Stomach (tissue), 9 donors: ENCODE results near the gene C1orf174. TPM values are rescaled to one million over a fixed set of nuclear protein-coding genes. Genes with fewer than 3 reads are reported as not detected.

Source experiments
- DNase-seq, 2 donors: peaks; one replicate each; pipeline versions ENCODE4 v3.0.0 to v3.0.0-alpha.2; 2013 to 2019
- H3K27ac ChIP-seq, 5 donors: fragments of 200-600 bp in 4 of 5; sonication (generic) in 4 of 5; one replicate each; pipeline ENCODE4 v1.5.1; 2013 to 2019; ENCODE audit warnings: mild to moderate bottlenecking in 1 of 5, moderate library complexity in 1 of 5
- H3K27me3 ChIP-seq, 3 donors: fragments of 200-600 bp; sonication (generic); one replicate each; pipeline ENCODE4 v1.5.1; 2017 to 2019; ENCODE audit warnings: mixed run types in 1 of 3
- H3K36me3 ChIP-seq, 4 donors: fragments of 200-600 bp; sonication (generic); 1 replicate in 3 of 4; 2 replicates in 1 of 4; pipeline ENCODE4 v1.5.1; 2016 to 2019
- H3K4me1 ChIP-seq, 4 donors: fragments of 200-600 bp; sonication (generic); one replicate each; pipeline ENCODE4 v1.5.1; 2016 to 2019
- H3K4me3 ChIP-seq, 4 donors: fragments of 200-600 bp; sonication (generic) in 3 of 4; one replicate each; pipeline ENCODE4 v1.5.1; 2016 to 2019; ENCODE audit warnings: mild to moderate bottlenecking in 1 of 4
- H3K9me3 ChIP-seq, 4 donors: fragments of 200-600 bp; sonication (generic); one replicate each; pipeline ENCODE4 v1.5.1; 2016 to 2019
- EP300 ChIP-seq: sonication (generic); formaldehyde crosslinking; IDR thresholded peaks from one replicate; pipeline ENCODE4 v1.6.1; 2017; ENCODE audit warnings: antibody characterized with exemption
- POLR2A ChIP-seq, 4 donors: fragments of 450-650 bp; IDR thresholded peaks; one replicate each; pipeline ENCODE4 v1.6.1; 2016; ENCODE audit warnings: antibody characterized with exemption in 4 of 4, control low read depth in 2 of 4, mild to moderate bottlenecking in 1 of 4, moderate library complexity in 1 of 4
- POLR2AphosphoS5 ChIP-seq, 3 donors: sonication (generic); formaldehyde crosslinking; IDR thresholded peaks; one replicate each; pipeline ENCODE4 v1.6.1; 2016; ENCODE audit warnings: antibody characterized with exemption in 3 of 3
- WGBS, 5 donors: extraction: QIAGEN DNeasy Blood & Tissue Kit in 3 of 5; methylation state at CpG; one replicate each; pipeline versions ENCODE4 v1.1.5 to v1.1.7; 2013 to 2018; 5-methylcytosine and 5-hydroxymethylcytosine counted together
- intact Hi-C: fragments of 100-400 bp; cut with DNase I; formaldehyde crosslinking; loops from one replicate; pipeline ENCODE4 v1.15.1; 2023; ENCODE audit warnings: low total_unique reads
- polyA plus RNA-seq, 3 donors: library from polyadenylated mRNA; stranded (reverse); fragments of 200-250 nt; gene quantifications; one replicate each; pipeline ENCODE4 v1.2.3, GENCODE V29; 2013
- total RNA-seq, 5 donors: library from RNA; depleted of rRNA; stranded (reverse); fragments of >200 nt; gene quantifications; one replicate each; pipeline versions ENCODE4 v1.1.0 to v1.2.3, GENCODE V29; 2014 to 2016
- TF ChIP-seq, protein P1 (sequence below), 7 experiments: fragments of 450-650 bp in 4 of 7; fragments of 200-600 bp in 3 of 7; sonication (generic) in 3 of 7; IDR thresholded peaks; one replicate each; pipeline ENCODE4 v1.5.1; 2016 to 2019; ENCODE audit warnings: antibody characterized with exemption in 7 of 7, control low read depth in 2 of 7, mild to moderate bottlenecking in 1 of 7
- donor health status: healthy with polysubstance abuse.
- donor health status: Bipolar disorder and iron deficiency.
- donor health status: healthy.

The C1orf174 gene
- total and polyA plus RNA-seq, 8 donors, result 13.1 to 124 (median 18.2) TPM

DNA sequence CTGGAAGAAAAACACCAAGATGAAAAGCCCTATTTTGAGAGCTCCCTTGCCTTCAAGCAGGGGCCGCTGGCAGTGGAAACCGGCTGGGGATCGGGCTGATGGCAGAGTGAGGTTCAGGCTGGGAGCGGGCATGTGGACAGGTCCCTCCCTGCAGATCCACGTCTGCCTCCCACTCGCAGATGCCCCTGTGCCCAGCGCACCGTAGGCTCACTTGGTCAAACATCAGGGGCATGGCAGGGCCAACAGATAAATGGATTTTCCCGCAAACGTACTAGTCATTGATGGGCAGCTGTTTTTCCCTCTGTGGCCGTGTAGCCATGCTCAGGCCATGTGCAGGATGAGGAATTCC lies 6.6 kb upstream of the C1orf174 start:
- H3K36me3 ChIP-seq, result no peaks in the 10 kb centered on the region
- H3K4me3 ChIP-seq, result no peak overlapping the region
- intact Hi-C loops, result no loop called here
- H3K4me1 ChIP-seq, result peaks cover under 1 to 30% (median 12%) of the 10 kb centered on the region in 4 donors
- DNase-seq, result no peak
- WGBS, 5 donors, result 85 to 93% (median 88%) methylated on average over 11 of the region's 11 CpGs
- TF ChIP-seq POLR2AphosphoS5 (IDR thresholded peaks at IDR 0.05), result no peak
- TF ChIP-seq EP300, result no peak
- no peak for TF ChIP-seq POLR2A (IDR thresholded peaks at IDR 0.05)
- TF ChIP-seq, protein P1, sequence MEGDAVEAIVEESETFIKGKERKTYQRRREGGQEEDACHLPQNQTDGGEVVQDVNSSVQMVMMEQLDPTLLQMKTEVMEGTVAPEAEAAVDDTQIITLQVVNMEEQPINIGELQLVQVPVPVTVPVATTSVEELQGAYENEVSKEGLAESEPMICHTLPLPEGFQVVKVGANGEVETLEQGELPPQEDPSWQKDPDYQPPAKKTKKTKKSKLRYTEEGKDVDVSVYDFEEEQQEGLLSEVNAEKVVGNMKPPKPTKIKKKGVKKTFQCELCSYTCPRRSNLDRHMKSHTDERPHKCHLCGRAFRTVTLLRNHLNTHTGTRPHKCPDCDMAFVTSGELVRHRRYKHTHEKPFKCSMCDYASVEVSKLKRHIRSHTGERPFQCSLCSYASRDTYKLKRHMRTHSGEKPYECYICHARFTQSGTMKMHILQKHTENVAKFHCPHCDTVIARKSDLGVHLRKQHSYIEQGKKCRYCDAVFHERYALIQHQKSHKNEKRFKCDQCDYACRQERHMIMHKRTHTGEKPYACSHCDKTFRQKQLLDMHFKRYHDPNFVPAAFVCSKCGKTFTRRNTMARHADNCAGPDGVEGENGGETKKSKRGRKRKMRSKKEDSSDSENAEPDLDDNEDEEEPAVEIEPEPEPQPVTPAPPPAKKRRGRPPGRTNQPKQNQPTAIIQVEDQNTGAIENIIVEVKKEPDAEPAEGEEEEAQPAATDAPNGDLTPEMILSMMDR (IDR thresholded peaks at IDR 0.05), result no peak
- peaks cover 0 to 20% (median 10%) of the 10 kb centered on the region in 3 donors for H3K27me3 ChIP-seq
- H3K9me3 ChIP-seq, result no peaks in the 10 kb centered on the region
- no peak overlapping the region for H3K27ac ChIP-seq

DNA sequence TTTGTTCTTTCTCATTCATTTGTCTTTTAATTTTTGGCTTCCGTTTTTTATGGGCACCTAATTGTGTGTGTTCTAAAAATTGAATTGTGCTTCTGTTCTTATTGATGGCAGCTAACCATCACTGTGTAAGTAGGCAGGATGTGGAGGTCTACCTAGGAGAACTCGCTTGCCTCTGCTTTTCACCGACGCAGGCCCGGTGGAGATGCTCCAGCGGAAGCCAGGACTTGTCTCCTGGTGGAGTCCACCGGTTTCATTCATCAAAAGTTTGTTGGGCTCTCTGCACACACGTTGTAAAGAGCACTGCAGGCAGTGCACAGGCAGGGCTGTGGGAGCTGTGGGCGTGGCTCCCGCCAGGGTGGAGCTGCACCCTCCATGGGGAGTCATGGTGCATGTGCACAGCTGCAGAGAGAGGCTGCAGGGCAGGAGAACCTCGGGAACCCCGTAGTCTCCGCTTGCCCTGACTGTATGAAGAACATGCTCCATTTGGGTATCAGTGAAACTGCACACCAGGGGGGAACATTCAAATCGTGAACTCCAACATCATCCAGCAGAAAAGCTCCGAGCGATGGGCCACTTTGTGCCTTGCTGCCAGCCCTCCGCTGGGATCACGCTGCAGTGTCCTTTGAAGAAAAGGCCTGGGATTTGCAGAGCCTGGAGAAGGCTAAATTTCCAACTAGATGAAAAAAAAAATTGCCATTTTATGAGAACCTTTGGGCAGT lies 6.0 kb upstream of the C1orf174 start:
- TF ChIP-seq POLR2A (IDR thresholded peaks at IDR 0.05) (no peak), POLR2AphosphoS5 (IDR thresholded peaks at IDR 0.05) (no peak), EP300 (no peak)
- TF ChIP-seq, protein P1 (IDR thresholded peaks at IDR 0.05), result no peak

DNA sequence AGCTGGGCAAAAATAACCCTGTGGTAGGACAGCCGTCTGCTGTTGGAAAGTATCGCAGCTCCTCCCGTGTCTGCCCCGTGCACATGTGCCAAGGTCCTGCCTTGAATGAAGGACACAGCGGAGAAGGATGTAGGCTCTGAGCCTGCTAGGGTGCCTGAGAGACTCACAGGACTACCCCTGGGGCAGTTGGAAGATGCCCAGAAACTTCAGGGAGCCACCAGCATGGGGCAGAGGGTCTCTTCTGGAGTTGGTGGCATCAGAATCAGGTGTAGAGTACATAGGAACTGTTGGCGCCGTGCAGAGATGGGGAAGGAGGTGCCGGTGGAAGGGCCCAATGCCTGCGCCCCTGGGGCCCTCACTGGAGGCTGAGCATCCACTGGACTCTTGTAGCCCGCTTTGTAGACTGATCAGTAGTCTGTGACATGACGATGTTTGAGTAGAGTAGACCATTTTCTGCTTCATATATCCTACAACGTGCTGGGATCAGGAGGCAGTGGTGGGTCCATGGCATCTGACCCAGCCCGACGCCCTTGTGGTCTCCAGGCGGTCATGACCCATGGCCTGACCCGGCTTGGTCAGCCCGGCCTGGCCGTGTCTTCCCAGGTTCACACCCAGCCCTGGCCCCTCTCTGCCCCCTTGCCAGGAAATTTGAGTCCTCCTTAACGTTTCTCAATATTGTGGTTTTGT lies 5.3 kb upstream of the C1orf174 start:
- peaks cover 3 to 26% (median 7%) of the 10 kb centered on the region in 4 donors for H3K4me1 ChIP-seq
- WGBS, 5 donors, result 91 to 94% (median 92%) methylated on average over 19 of the region's 19 CpGs
- H3K36me3 ChIP-seq, result no peaks in the 10 kb centered on the region
- no peak overlapping the region for H3K4me3 ChIP-seq
- no peak overlapping the region for H3K27ac ChIP-seq
- DNase-seq, result no peak
- TF ChIP-seq POLR2A (IDR thresholded peaks at IDR 0.05) (no peak), POLR2AphosphoS5 (IDR thresholded peaks at IDR 0.05) (no peak), EP300 (no peak)
- TF ChIP-seq, protein P1 (IDR thresholded peaks at IDR 0.05), result no peak
- intact Hi-C loops, result no loop called here
- no peaks in the 10 kb centered on the region for H3K9me3 ChIP-seq
- peaks cover 0 to 7% (median 0%) of the 10 kb centered on the region in 3 donors for H3K27me3 ChIP-seq

More for the DNA sequence above, 6.0 kb upstream of the C1orf174 start:
- 79 to 83% (median 80%) methylated on average over 17 to 18 of the region's 18 CpGs for WGBS, 5 donors
- H3K27me3 ChIP-seq, result peaks cover 0 to 14% (median 5%) of the 10 kb centered on the region in 3 donors
- DNase-seq, result no peak
- intact Hi-C loops, result no loop called here
- peaks cover 4 to 33% (median 13%) of the 10 kb centered on the region in 4 donors for H3K4me1 ChIP-seq
- H3K27ac ChIP-seq, result no peak overlapping the region
- no peaks in the 10 kb centered on the region for H3K9me3 ChIP-seq
- H3K36me3 ChIP-seq, result no peaks in the 10 kb centered on the region
- H3K4me3 ChIP-seq, result no peak overlapping the region

DNA sequence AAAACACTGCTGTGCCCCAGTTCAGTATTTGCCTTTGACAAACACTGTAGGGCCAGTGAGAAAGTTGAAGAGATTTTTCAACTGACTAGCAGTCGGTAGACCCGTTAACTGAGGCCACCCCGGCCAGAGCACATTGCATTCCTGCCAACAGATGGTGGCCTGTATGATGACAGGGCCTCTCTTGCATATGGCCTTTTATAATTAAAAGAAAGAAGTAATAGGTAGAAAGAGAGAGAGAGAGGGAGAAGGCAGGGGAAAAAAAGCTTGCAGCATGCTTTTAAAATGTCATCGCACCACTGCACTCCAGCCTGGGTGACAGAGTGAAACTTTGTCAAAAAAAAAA lies 4.7 kb upstream of the C1orf174 start:
- peaks cover 4 to 26% (median 8%) of the 10 kb centered on the region in 4 donors for H3K4me1 ChIP-seq
- no peaks in the 10 kb centered on the region for H3K9me3 ChIP-seq
- H3K27ac ChIP-seq, result no peak overlapping the region
- H3K27me3 ChIP-seq, result peaks cover 0 to 3% (median 0%) of the 10 kb centered on the region in 3 donors
- no peaks in the 10 kb centered on the region for H3K36me3 ChIP-seq
- DNase-seq, result no peak
- TF ChIP-seq, protein P1 (IDR thresholded peaks at IDR 0.05), result no peak
- TF ChIP-seq POLR2A (IDR thresholded peaks at IDR 0.05) (no peak), POLR2AphosphoS5 (IDR thresholded peaks at IDR 0.05) (no peak), EP300 (no peak)
- 78 to 89% (median 86%) methylated on average over 4 of the region's 4 CpGs for WGBS, 5 donors
- no peak overlapping the region for H3K4me3 ChIP-seq
- intact Hi-C loops, result no loop called here
